Measurements from ENCODE around the gene CDH13. TPM values are rescaled to one million over a fixed set of nuclear protein-coding genes. Genes with fewer than 3 reads are reported as not detected.
A peak's percentile ranks its signal among the peaks of the same experiment; 100 is the strongest.

The CDH13 gene
- total and polyA plus RNA-seq, 2 of the 8 experiments (the other 6 are each of a cell fraction or from before 2014, with no cell fraction given) = 2.3 to 2.4 TPM

GRCh38 chr16:83826146-83826913 is 1199.6 kb downstream of the CDH13 start:
- FAIRE-seq (peak; percentile 94), DNase-seq (ENCODE audit: low read depth in 1 of 2, low spot score in 2 of 2) (peak in 1 of 2 experiments; percentile 97)
- Histone ChIP-seq H2BK5ac (ENCODE audit: low read depth, low read length) (peak overlapping the region; percentile 30; the same call in 1 of the 2 replicates), H2BK20ac (ENCODE audit: low read length) (no peak overlapping the region), H4K8ac (ENCODE audit: extremely low read depth, insufficient read depth, low read length) (no peak overlapping the region), H2BK15ac (ENCODE audit: low read length) (no peak overlapping the region), H3K14ac (ENCODE audit: insufficient read length) (no peak overlapping the region), H3K4ac (replicated peaks; ENCODE audit: insufficient read length, low read depth, low read length) (peak overlapping the region; percentile 89), H3K27ac (ENCODE audit: low read depth, low read length) (no peak overlapping the region; the same call in 1 of the 2 replicates), H3K4me2 (ENCODE audit: insufficient read depth in 1 of 2, low read depth in 2 of 2, low read length in 2 of 2) (no peak overlapping the region), H4K20me1 (replicated peaks in 1 of 2; ENCODE audit: control insufficient read depth in 1 of 2, insufficient read depth in 2 of 2, low read length in 2 of 2) (no peaks in the 10 kb centered on the region), H3K9me3 (ENCODE audit: insufficient read depth in 2 of 2, low read depth in 1 of 2, low read length in 1 of 2) (no peaks in the 10 kb centered on the region), H3K36me3 (ENCODE audit: control insufficient read depth in 2 of 4, insufficient read depth in 4 of 4, low read length in 3 of 4) (no peaks in the 10 kb centered on the region), H3K4me3 (ENCODE audit: extremely low read depth in 1 of 4, insufficient read depth in 2 of 4, low read depth in 3 of 4, low read length in 4 of 4) (no peak overlapping the region), H3K4me1 (replicated peaks in 1 of 4; ENCODE audit: control insufficient read depth in 3 of 4, insufficient read depth in 4 of 4, low read length in 3 of 4) (peaks cover 6 to 11% (median 8%) of the 10 kb centered on the region in 4 experiments), H3K79me2 (ENCODE audit: control insufficient read depth in 1 of 2, insufficient read depth in 2 of 2, low read length in 2 of 2) (no peaks in the 10 kb centered on the region), H3K23me2 (ENCODE audit: low read depth, low read length) (no peaks in the 10 kb centered on the region), H4K91ac (replicated peaks; ENCODE audit: insufficient read length, low read length) (peak overlapping the region; percentile 97), H3K23ac (ENCODE audit: insufficient read length) (no peak overlapping the region), H2AK5ac (ENCODE audit: low read depth, low read length) (peak overlapping the region; percentile 41; the same call in 1 of the 2 replicates), H2AFZ (ENCODE audit: low read length) (peak overlapping the region; percentile 91), H3K9ac (replicated peaks in 1 of 4; ENCODE audit: extremely low read depth in 1 of 4, low read depth in 3 of 4, low read length in 3 of 4) (no peak overlapping the region), H3K79me1 (ENCODE audit: low read depth, low read length) (no peaks in the 10 kb centered on the region), H3K27me3 (replicated peaks in 1 of 4; ENCODE audit: control insufficient read depth in 3 of 4, extremely low read depth in 1 of 4, insufficient read depth in 3 of 4, low read length in 3 of 4) (no peaks in the 10 kb centered on the region), H3K18ac (ENCODE audit: extremely low read depth, low read length) (peak overlapping the region; percentile 78; the same call in 1 of the 2 replicates), H2BK12ac (ENCODE audit: low read depth, low read length) (peak overlapping the region; percentile 95), H2BK120ac (replicated peaks; ENCODE audit: low read depth, low read length) (peak overlapping the region; percentile 58), H4K5ac (ENCODE audit: insufficient read length, low read depth, low read length) (peak overlapping the region; percentile 55), H3K56ac (replicated peaks; ENCODE audit: insufficient read length, low read depth, low read length) (no peak overlapping the region)
- 53% methylated on average over 21 of the region's 21 CpGs; no CpG with 5 or more reads in 1 of the 2 experiments for WGBS, 2 experiments (ENCODE audit: extremely low coverage in 1 of 2, insufficient coverage in 1 of 2, insufficient read length in 1 of 2, insufficient replicate concordance in 2 of 2, low coverage in 1 of 2, low lambda C conversion rate in 2 of 2, missing lambda C conversion rate in 1 of 2)
- ChIA-PET CTCF (ENCODE audit: partially characterized antibody) (interaction anchor here (0.7 to 5.5 kb wide), 28 partner anchors 10 to 129 kb away, joined by 3 to 67 read pairs (median 6); no protein-coding TSS in a partner anchor), POLR2A (ENCODE audit: partially characterized antibody) (interaction anchor here (1.2 kb wide), 1 partner anchor 59 kb away, joined by 3 read pairs; no protein-coding TSS in a partner anchor)
- TF ChIP-seq SIN3A (conservative IDR thresholded peaks at IDR 0.05 in 1 of 2, IDR thresholded peaks at IDR 0.05 in 1 of 2; ENCODE audit: low read depth in 1 of 2, low read length in 2 of 2) (0 out of 4 replicates have a peak, but pooled peaks of 1 of the 2 experiments have one; percentile 33), JUN (IDR thresholded peaks at IDR 0.05; ENCODE audit: low read depth, low read length) (0 out of 2 replicates have a peak, but pooled peaks have one; percentile 17), HDAC2 (IDR thresholded peaks at IDR 0.05; ENCODE audit: borderline replicate concordance in 1 of 2, low read depth in 2 of 2, low read length in 2 of 2) (peak in 1 of 2 experiments; percentile 90; a peak in 2 of 4 replicates), CEBPB (IDR thresholded peaks at IDR 0.05; ENCODE audit: low read depth, low read length) (peak; percentile 53; the same call in 1 of the 2 replicates), KDM5A (IDR thresholded peaks at IDR 0.05; ENCODE audit: low read length) (no peak), EP300 (IDR thresholded peaks at IDR 0.05; ENCODE audit: borderline replicate concordance in 1 of 2, low read depth in 2 of 2, low read length in 2 of 2) (0 out of 3 replicates have a peak, but pooled peaks of 1 of the 2 experiments have one; percentile 56), SIX5 (IDR thresholded peaks at IDR 0.05; ENCODE audit: low read depth, low read length) (no peak)
